Stimulated activated naive CD4-positive, alpha-beta T cell (primary cell): ENCODE results near the gene DCAKD.

ENCODE experiments used
- DNase-seq, 6 experiments: peaks; one replicate each; lab custom pipeline; 2025; lab: John Stamatoyannopoulos, UW

The DCAKD gene

DNA sequence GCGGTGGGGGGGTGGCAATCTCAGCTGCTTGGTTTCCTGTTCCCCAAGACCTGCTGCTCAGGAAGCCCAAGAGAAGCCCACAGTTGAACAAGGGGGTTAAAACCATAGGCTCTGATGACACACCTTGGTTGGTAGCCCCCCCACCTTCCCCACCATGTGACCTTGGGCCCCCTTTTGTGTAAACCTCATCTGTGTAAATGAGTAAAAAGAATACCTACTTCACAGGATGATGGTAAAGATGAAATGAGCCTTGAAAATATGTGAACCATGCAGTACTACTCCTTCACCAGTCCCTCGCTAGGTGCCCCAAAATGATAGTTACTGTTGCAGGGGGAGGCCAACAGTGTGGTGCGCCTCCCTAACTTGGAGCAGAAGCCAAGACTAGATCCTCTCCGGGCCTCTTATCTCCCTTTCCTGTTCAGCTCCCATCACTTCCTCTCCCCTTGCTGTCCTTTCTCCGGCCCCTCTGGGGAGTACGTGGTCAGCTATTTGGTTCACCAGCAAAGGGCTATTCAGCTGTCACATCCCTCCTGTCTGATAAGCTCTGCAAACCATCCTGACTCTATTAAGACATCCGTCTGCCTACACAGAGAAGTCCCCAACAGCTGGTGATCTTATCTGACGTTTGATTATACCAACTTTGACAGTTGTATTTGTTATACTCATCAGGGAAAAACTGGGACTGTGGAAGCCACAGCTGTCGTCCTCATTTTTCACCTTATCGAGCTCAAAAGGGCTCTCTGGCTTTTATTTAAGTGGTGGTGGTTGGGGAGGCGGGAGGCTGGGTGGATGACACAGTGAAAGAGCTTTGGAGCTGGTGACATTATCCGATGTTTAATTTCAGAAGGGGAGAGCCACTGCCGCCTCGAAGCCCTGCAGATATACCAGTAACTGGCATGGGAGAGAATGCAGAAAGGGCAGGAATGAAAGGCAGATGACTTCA lies 19.9 kb downstream of the DCAKD start:
- no peak for DNase-seq

- no peak for DNase-seq
Measured at GRCh38 chr17:45030733-45031132, 20.7 kb downstream of the DCAKD start.

DNA sequence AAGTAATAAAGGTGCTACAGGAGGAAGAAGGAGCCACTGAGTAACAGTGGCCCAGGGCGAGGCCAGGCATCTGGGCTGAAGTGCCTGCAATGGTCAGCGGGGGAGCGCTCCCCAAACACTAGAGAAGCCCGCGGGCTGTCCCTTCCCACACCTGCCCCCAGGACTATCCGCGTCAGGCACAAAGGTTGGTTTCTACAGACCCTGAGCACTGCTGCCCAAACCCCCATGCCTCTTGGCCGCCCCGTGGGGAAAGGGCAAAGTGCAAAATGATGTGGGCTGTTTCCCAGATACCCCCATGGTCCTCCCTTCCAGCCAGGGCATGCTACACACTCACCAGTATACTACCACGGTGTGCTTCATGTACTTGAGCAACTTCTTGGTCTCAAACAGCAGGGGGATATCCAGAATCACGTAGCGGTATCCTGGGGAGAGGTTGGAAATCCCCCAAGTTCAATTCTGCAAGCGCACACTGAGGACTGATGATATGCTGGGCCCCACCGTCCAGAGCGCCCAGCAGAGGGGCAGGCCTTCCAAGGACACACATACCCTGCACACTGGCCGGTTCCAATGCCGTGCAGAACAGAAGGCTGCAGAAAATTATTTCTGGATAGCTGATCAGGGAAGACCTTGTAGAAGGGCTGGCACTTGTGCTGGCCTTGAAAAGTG lies 21.5 kb downstream of the DCAKD start:
- DNase-seq: no peak

DNA sequence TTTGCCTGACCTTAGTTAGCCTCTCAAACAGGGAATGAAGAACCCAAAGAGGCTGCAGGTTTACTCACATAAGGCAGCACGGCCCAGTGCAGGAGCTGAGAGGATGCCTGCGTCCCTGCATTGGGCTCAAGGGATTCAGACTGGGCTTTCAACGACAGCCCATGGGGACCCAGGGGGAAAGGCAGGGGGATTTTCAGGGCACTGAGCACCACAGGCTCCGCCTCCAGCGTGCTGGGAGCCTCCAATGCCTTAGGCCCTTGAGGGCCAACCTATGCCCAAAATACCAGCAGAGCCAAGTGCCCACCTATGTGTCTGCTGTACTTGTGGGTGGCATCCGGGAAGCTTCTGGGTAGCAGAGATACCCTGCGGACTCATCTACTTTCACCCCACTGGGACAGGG lies 22.3 kb downstream of the DCAKD start:
- DNase-seq: no peak

DNA sequence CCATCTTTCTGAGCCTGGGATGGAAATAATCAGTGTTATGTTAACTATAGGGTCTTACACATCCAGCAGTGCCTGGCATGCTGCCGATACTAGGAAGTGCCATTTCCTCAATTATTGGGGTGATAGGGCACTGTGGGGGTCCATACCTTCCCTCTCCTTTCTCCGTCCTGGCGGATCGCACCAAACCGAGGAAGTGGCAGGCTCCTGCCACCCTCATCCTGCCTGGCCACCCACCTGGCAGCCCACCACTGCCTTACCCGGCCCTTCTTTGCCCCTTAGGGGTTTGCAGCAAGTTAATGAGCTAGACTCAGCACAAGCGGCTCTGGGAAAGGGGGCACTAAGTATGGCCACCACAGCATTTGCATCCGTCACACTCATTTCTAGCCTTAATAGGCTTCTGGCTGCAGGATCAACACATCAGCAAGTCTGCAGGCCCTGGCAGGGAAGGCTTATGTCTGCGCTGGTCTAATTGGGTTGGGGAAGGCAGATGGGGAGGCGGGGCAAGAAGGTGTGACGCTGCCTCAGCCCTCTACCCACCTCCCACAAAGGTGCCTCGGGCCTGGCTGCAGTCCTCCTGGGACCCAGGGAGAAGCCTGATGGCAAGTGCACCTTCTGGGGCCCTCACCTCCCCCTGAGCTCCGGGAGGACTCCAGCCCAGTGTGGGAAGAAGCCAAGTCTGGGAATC lies 28.6 kb downstream of the DCAKD start:
- no peak for DNase-seq

GRCh38 chr17:45022288-45022648 lies 29.2 kb downstream of the DCAKD start:
- DNase-seq: no peak

DNA sequence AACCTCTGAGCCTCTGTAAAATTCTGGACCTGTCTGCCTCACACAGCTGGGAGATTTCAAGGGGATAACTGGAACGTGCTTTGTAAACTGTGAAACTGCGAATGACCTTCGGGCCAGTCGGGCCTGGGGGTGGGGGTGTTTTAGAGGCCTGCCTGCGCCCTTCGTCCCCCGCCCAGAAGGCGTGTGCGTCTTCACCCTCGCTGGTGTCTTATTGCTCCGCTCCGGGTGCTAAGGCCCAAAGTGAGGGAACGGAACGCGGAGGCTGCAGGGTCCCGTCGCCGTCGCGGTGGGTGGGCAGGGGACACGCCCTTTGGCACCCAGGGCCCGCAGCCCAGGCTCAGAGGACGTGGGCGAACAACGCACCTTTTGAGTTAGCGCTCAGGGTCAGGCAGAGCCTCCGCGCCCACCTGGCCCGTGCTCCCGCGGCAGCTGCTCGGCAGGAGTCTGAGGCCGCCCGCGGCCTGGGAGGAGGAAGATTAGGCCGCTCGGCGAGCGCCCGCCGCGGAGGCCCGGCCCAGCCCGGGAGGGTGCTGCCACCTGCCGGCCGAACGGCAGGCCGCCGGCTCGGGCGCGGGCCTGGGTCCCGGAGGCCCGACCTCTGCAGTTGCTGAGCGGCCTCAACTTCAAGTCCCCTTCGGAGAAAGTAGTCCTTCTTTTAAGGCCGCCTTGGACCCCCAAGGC lies 29.7 kb downstream of the DCAKD start:
- peak; percentile 24 to 63 (median 56) for DNase-seq

DNA sequence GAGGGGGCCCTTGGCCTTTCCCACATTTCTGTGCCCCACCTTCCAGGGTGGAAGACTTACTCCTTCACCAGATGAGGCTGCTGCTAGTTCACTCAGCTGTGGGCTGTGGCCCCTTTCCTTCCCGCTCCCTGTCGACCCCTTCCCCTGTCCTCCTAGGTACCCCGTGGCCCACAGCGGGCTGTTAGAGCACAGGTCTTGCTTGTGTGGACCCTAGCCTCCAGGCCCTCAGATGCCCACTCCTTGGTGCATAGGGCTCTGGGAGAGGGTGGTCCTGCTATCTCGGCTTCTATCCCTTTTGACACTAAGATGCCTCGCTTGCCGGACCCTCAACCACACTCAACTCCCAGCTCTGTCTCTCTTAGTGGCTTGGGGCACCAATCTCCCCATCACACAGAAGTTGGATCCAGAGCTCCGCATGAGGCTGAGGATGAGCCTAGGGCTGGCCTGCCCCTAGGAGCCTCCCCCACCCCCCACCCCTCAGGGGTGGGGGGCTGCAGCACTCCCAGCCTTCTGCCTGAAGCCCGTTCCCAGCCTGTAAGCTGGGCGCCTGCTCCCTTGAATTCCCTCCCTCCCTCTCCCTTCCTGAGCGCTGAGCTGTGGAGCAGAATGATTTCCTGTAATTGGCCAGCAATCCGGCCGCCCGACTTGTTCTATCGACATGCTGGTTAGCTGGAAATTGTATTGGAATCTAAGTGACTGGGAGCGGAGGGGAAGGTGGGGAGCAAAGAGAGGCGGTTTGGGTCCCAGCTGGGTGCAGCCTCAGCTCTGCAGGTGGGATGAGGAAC lies 30.9 kb downstream of the DCAKD start:
- DNase-seq: no peak

DNA sequence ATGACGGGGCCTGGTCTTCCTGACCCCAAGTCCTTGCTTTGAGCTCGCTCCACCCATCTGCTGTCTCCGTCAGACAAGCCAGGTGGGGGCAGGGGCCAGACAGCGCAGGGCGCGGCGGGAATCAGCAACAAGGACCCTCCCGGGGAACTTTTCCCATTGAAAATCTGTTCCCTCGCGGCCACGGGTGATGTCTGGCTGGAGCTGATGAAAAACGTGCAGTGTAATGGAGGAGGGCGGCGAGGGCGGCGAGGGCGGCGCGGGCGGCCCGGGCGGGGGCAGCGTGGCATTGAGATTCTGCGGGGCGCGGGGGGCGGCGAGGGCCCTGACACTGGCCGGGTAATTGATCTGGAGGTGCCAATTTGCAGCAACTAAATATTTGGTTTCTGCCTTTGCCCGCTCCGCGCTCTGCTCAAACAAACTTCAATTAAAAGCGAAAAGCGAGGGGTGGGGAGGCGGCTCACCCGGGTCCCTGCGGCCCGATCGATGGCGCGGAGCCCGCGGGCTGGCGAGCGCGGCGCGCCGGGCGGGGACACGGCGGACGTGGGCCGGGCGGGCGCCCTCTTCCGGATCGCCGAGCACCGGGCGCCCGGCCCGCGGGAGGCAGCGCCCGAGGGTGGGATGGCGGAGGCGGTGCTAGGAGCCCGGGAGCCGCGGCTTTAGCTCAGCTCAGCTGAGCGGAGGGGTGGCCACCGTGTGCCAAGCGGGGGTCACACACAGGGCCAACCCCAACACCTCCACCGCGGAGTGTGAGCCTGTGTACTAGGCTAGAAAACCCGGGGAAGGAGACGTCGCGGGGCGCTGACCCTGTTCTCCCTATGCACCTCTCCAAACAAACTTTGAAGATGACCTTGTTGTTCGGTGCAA lies 32.4 kb downstream of the DCAKD start:
- peak in 4 of 6 experiments; percentile 6 to 45 (median 30) for DNase-seq

DNA sequence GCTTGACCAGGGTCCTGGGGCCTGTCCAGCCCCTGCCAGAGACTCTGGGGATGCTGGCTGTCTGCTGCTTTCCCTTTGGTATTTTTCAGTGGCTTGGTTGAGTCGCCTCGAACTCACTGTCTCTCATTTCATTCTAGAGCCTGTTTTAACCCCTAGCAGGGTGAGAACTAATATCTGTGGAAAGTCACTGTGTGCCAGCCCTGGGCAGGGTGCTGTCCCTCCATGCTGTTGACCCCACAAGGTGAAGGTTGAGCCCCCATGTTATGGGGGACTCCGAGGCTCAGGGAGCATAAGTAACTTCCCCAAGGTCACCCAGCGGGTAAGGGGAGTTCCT lies 33.0 kb downstream of the DCAKD start:
- no peak for DNase-seq

- no peak for DNase-seq
Measured at GRCh38 chr17:45016823-45017222, 34.6 kb downstream of the DCAKD start.

DNA sequence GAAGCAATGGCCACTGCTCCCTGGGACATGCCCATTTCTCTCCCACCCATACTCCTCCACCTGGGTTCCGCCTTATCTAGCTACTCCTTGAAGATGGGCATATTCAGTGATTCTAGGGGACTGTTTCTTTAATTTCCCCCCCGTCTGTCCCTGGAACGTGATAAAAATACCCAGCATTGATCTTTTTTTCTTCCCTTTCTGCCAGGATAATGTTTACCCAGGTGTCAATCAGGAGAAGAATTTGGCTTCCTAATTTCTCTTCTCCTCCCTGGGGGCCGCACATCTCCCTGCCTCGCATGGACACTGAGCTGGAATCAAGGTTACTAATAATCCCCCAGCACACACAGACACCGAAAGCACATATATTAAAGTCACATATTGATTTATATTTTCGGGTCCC lies 35.2 kb downstream of the DCAKD start:
- no peak for DNase-seq

DNA sequence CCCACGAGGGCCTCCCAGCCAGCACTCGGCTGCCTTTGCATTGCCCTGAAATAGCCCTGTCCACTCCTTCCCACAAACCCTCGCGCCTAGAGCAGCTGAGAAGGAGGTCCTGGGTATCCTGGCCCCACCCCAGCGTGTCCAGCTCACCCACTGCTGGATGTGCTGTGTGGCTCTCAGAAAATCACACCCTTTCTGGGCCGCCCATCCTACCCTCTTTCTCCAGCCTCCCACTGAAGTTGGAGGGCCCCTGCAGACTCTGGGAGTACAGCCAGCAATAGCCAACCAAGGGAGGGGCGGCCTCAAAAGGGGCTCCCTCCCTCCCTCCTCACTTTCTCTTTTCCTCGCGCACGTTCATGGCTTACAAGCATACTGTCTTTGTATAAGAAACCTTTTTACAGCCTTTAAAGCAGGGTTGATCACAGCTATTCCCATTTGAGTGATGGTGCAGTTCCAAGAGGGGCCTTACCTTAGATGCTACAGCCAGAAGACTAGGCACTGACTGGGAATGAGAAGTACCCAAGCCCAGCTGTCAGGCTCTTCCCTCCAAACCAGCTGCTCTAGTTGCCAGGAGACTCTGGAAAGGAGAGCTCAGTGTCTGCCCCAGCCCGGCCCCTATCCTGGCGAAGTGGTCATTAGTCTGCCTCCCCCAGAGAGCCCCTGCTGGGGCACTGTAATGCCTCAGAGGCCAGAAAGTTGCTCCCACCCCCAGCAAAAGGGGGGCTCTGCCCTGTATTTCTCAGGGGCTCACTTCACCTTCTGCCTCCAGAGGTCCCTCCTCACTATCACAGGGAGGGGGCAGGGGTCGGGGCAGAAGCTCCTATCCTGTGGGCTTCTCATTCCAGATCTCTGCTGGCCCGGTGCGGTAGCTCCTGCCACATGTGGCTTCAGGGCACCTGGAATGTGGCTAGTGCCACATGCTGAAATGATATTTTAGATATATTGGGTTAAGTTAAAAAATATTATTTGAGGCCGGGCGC lies 38.1 kb downstream of the DCAKD start:
- DNase-seq: no peak

GRCh38 chr17:45011767-45012166 lies 39.7 kb downstream of the DCAKD start:
- no peak for DNase-seq

GRCh38 chr17:45009676-45010467 lies 41.6 kb downstream of the DCAKD start:
- DNase-seq: no peak

GRCh38 chr17:45008216-45008615 lies 43.2 kb downstream of the DCAKD start:
- no peak for DNase-seq

DNA sequence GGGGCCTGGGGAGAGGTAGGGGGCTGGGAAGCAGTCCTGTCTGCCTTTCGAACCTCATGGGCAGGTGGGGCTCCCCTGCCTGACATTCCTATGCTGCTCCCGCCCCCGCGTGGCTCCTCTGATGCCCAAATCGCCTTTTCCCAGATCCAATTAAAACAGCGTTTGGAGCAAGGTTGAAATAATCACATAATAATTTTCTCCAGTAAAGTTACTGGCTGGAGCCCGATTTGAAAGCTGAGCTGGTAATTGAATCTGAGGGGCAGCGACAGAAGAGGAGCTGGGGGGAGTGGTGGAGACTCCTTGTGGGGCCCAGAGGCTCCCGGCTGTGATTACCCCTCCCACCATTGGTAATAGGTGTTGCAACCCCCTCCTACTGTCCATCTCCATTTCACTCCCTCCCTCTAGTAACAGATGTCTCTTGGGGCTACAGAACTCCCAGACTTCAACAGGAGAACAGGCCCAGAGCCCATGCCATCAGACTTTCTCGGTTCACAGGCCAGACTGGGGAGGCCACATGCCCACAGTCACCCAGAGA lies 44.4 kb downstream of the DCAKD start:
- no peak for DNase-seq

DNA sequence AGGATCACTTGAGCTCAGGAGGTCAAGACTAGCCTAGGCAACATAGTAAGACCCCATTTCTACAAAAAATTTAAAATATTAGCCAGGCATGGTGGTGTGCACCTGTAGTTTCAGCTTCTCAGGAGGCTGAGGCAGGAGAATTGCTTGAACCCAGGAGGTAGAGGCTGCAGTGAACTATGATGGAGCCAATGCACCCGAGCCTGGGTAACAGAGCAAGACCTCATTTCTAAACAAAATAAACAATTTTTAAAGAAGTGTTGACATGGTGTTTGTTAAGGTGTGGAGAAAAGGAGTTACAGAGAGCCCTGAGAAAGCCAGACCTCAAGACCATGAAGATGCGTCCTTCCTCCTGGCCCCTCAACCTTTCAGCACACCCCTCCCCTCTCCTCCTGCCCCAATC lies 45.7 kb downstream of the DCAKD start:
- no peak for DNase-seq
